Right cardiac atrium (tissue), 5 donors: Measurements from ENCODE around the gene RPRD2. TPM values are rescaled to one million over a fixed set of nuclear protein-coding genes. Genes with fewer than 3 reads are reported as not detected.
"Not testable (repeated sequence)": the region's sequence is repeated elsewhere in the genome, so short reads cannot be mapped to it uniquely, and the experiment has no call there.

ENCODE experiments used
- ATAC-seq, 2 donors: fragments of 200-7000 bp; cut with Tn5 transposase; one replicate each; pipeline versions ENCODE4 v1.8.0 to v1.9.1; 2020; ENCODE audit warnings: moderate library complexity in 2 of 2, mild to moderate bottlenecking in 1 of 2
- DNase-seq, 3 donors: peaks; one replicate each; pipeline ENCODE4 v3.0.0-alpha.2; 2020
- H3K27ac ChIP-seq: one replicate; pipeline ENCODE4 v1.5.1; 2013; ENCODE audit warnings: mild to moderate bottlenecking, low read length, control low read depth, moderate library complexity
- H3K27me3 ChIP-seq: one replicate; pipeline ENCODE4 v1.6.1; 2013; ENCODE audit not compliant: control insufficient read depth, insufficient read depth
- H3K4me1 ChIP-seq: one replicate; pipeline ENCODE4 v1.6.1; 2013; ENCODE audit warnings: low read length; ENCODE audit not compliant: control insufficient read depth, insufficient read depth
- H3K4me3 ChIP-seq: one replicate; pipeline ENCODE4 v1.5.1; 2013; ENCODE audit warnings: low read length, control low read depth
- H3K9me3 ChIP-seq: one replicate; pipeline ENCODE4 v1.6.1; 2013; ENCODE audit warnings: low read length; ENCODE audit not compliant: control insufficient read depth
- WGBS: extraction: QIAGEN DNeasy Blood & Tissue Kit; methylation state at CpG from one replicate; pipeline ENCODE4 v1.1.7; 2013; 5-methylcytosine and 5-hydroxymethylcytosine counted together
- intact Hi-C, 4 donors: fragments of 100-400 bp; cut with DNase I; formaldehyde crosslinking; loops; one replicate each; pipeline versions ENCODE4 v1.11.0 to v1.14.0; 2022 to 2023
- polyA plus RNA-seq: library from polyadenylated mRNA; stranded (reverse); fragments of 200-250 nt; gene quantifications from one replicate; pipeline ENCODE4 v1.2.3, GENCODE V29; 2013
- total RNA-seq, 4 donors: library from RNA; stranded (reverse); fragmentation: NEBNext Ultra II Directional; extraction: Animal tissue kit (Norgen Biotek cat#: 25700); gene quantifications; one replicate each; pipeline ENCODE4 v1.2.1, GENCODE V29; 2021
- donor health status: healthy with polysubstance abuse.
- donor health status: DM: no; HTN: yes; CAD: no.
- donor health status: DM: no; HTN: no; CAD: no.
- donor health status: DM: no; HTN: yes; CAD: no; lungs with severe emphysema.
- donor health status: DM: yes; HTN: yes; CAD: no.

The RPRD2 gene
- total and polyA plus RNA-seq, 5 donors = 10.0 to 32.4 (median 26.7) TPM

GRCh38 chr1:150392627-150393026 lies 28.7 kb downstream of the RPRD2 start:
- Histone ChIP-seq H3K27ac (no peak overlapping the region), H3K27me3 (no peaks in the 10 kb centered on the region), H3K4me3 (no peak overlapping the region), H3K9me3 (no peaks in the 10 kb centered on the region), H3K4me1 (peaks cover 3% of the 10 kb centered on the region)
- no peak for ATAC-seq
- DNase-seq = no peak
- WGBS = 83% methylated on average over 3 of the region's 3 CpGs
- intact Hi-C loops = no loop called here

- WGBS = 93% methylated on average over 2 of the region's 2 CpGs
- DNase-seq, intact Hi-C loops, H3K4me1 ChIP-seq, ATAC-seq, H3K27ac ChIP-seq, H3K27me3 ChIP-seq, H3K4me3 ChIP-seq, H3K9me3 ChIP-seq: not testable (repeated sequence)
Measured at GRCh38 chr1:150395115-150395514, 31.2 kb downstream of the RPRD2 start.

- Histone ChIP-seq H3K4me1 (no peaks in the 10 kb centered on the region), H3K27me3 (no peaks in the 10 kb centered on the region), H3K4me3 (no peak overlapping the region), H3K9me3 (no peaks in the 10 kb centered on the region), H3K27ac (no peak overlapping the region)
- 94% methylated on average over 6 of the region's 6 CpGs for WGBS
- no peak for ATAC-seq
- intact Hi-C loops = no loop called here
- no peak for DNase-seq
Measured at GRCh38 chr1:150397392-150398032, 33.6 kb downstream of the RPRD2 start.

- WGBS = 92% methylated on average over 6 of the region's 6 CpGs
- intact Hi-C loops = no loop called here
Measured at GRCh38 chr1:150404465-150404864, 40.5 kb downstream of the RPRD2 start.

GRCh38 chr1:150405660-150406059 lies 41.7 kb downstream of the RPRD2 start:
- Histone ChIP-seq H3K9me3 (no peaks in the 10 kb centered on the region), H3K27ac (no peak overlapping the region), H3K4me3 (no peak overlapping the region), H3K27me3 (no peaks in the 10 kb centered on the region), H3K4me1 (peaks cover 5% of the 10 kb centered on the region)
- WGBS = 81% methylated on average over 5 of the region's 5 CpGs
- intact Hi-C loops = no loop called here
- ATAC-seq = no peak
- DNase-seq = no peak

More at GRCh38 chr1:150404465-150404864, 40.5 kb downstream of the RPRD2 start:
- H3K27me3 ChIP-seq = no peaks in the 10 kb centered on the region
- H3K9me3 ChIP-seq = no peaks in the 10 kb centered on the region
- peaks cover 2% of the 10 kb centered on the region for H3K4me1 ChIP-seq
- H3K4me3 ChIP-seq = no peak overlapping the region
- no peak for ATAC-seq
- no peak overlapping the region for H3K27ac ChIP-seq
- no peak for DNase-seq

- DNase-seq = no peak
- WGBS = 95% methylated on average over 8 of the region's 8 CpGs
Measured at GRCh38 chr1:150406483-150406882, 42.5 kb downstream of the RPRD2 start.

GRCh38 chr1:150407330-150407729 lies 43.4 kb downstream of the RPRD2 start:
- intact Hi-C loops = no loop called here
- DNase-seq (no peak), ATAC-seq (no peak)
- H3K27ac ChIP-seq = no peak overlapping the region
- WGBS = 88% methylated on average over 3 of the region's 3 CpGs
- no peaks in the 10 kb centered on the region for H3K27me3 ChIP-seq
- H3K4me3 ChIP-seq = no peak overlapping the region
- peaks cover 7% of the 10 kb centered on the region for H3K4me1 ChIP-seq
- no peaks in the 10 kb centered on the region for H3K9me3 ChIP-seq

More at GRCh38 chr1:150406483-150406882, 42.5 kb downstream of the RPRD2 start:
- Histone ChIP-seq H3K27ac (no peak overlapping the region), H3K27me3 (no peaks in the 10 kb centered on the region), H3K9me3 (no peaks in the 10 kb centered on the region), H3K4me3 (no peak overlapping the region), H3K4me1 (peaks cover 7% of the 10 kb centered on the region)
- ATAC-seq = no peak
- intact Hi-C loops = no loop called here

- H3K9me3 ChIP-seq = no peaks in the 10 kb centered on the region
- DNase-seq (no peak), ATAC-seq (no peak)
- WGBS = 96% methylated on average over 2 of the region's 2 CpGs
- H3K4me3 ChIP-seq = no peak overlapping the region
- H3K27me3 ChIP-seq = no peaks in the 10 kb centered on the region
- no peak overlapping the region for H3K27ac ChIP-seq
- peaks cover 7% of the 10 kb centered on the region for H3K4me1 ChIP-seq
- intact Hi-C loops = no loop called here
Measured at GRCh38 chr1:150408800-150409199, 44.9 kb downstream of the RPRD2 start.

GRCh38 chr1:150409504-150410362 lies 45.8 kb downstream of the RPRD2 start:
- H3K4me3 ChIP-seq = no peak overlapping the region
- ATAC-seq = no peak
- H3K27me3 ChIP-seq = no peaks in the 10 kb centered on the region
- intact Hi-C loops = no loop called here
- WGBS = 85% methylated on average over 12 of the region's 12 CpGs
- H3K4me1 ChIP-seq = peaks cover 7% of the 10 kb centered on the region
- no peak overlapping the region for H3K27ac ChIP-seq
- peak in 1 of 3 donors; percentile 22 for DNase-seq
- H3K9me3 ChIP-seq = no peaks in the 10 kb centered on the region

GRCh38 chr1:150410582-150411101 lies 46.7 kb downstream of the RPRD2 start:
- H3K27ac ChIP-seq = no peak overlapping the region
- no peaks in the 10 kb centered on the region for H3K27me3 ChIP-seq
- WGBS = 75% methylated on average over 6 of the region's 6 CpGs
- no peaks in the 10 kb centered on the region for H3K9me3 ChIP-seq
- intact Hi-C loops = no loop called here
- peaks cover 7% of the 10 kb centered on the region for H3K4me1 ChIP-seq
- DNase-seq = peak in 1 of 3 donors; percentile 22
- no peak overlapping the region for H3K4me3 ChIP-seq
- peak; percentile 57 to 60 for ATAC-seq

GRCh38 chr1:150414592-150414991 lies 50.6 kb downstream of the RPRD2 start:
- 91% methylated on average over 4 of the region's 4 CpGs for WGBS
- no peak for ATAC-seq
- intact Hi-C loops = no loop called here

More at GRCh38 chr1:150414592-150414991, 50.6 kb downstream of the RPRD2 start:
- Histone ChIP-seq H3K27me3 (no peaks in the 10 kb centered on the region), H3K4me3 (no peak overlapping the region), H3K4me1 (peaks cover 5% of the 10 kb centered on the region), H3K9me3 (no peaks in the 10 kb centered on the region), H3K27ac (no peak overlapping the region)
- DNase-seq = no peak
